PC-9 (cell line): ENCODE data around the gene SLC15A1.

Experiments used
- CTCF ChIP-seq: fragments of 200-600 bp; sonication (generic); conservative IDR thresholded peaks from 2 replicates; pipeline ENCODE4 v1.6.1; 2017; ENCODE audit warnings: mixed run types, antibody characterized with exemption, mild to moderate bottlenecking, moderate library complexity
- EZH2 ChIP-seq: fragments of 200-600 bp; sonication (generic); IDR thresholded peaks from 2 replicates; pipeline ENCODE4 v1.8.0; 2017; ENCODE audit warnings: antibody characterized with exemption, low read depth

DNA sequence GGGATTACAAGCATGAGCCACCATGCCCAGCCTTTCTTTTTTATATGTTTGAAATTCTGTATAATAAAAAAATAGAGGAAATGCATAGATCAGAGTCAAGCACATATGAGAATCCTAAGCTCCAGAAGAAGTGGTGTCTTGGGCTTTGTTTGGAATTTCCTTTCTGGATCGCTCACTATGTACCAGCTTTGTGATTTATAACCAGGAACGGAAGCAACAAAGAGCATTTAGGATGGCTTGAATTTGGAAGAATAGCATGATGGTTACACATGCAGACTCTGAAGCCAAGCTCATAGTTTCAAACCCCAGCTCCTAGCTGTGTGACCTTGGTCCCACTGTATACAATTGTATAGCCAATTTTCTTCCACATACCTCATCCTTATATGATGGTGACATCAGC, 28.0 kb upstream of the SLC15A1 start:
- TF ChIP-seq CTCF (no peak), EZH2 (no peak)
